HG02588 (cell line): ENCODE results near the gene TICRR.
"Not testable (repeated sequence)": the region's sequence is repeated elsewhere in the genome, so short reads cannot be mapped to it uniquely, and the experiment has no call there.

Experiments used
- ATAC-seq: cut with Tn5 transposase; IDR thresholded peaks from one replicate; pipeline ENCODE4 v1.9.1; 2021; ENCODE audit warnings: mild to moderate bottlenecking, moderate library complexity; ENCODE audit not compliant: unreplicated experiment

TICRR gene

GRCh38 chr15:89575146-89575655 is at the start of gene TICRR:
Gene TICRR (plus strand): TSS chr15:89575469. CDS start chr15:89575587, 118 bp downstream.
- ATAC-seq: peak; percentile 95

GRCh38 chr15:89526181-89526580 is 49.1 kb upstream of the TICRR start:
- no peak for ATAC-seq

- no peak for ATAC-seq
Measured at GRCh38 chr15:89526601-89527441, 48.4 kb upstream of the TICRR start.

GRCh38 chr15:89528757-89529352 is 46.4 kb upstream of the TICRR start:
- no peak for ATAC-seq

- no peak for ATAC-seq
Measured at GRCh38 chr15:89530976-89531375, 44.3 kb upstream of the TICRR start.

GRCh38 chr15:89531796-89532537 is 43.3 kb upstream of the TICRR start:
- no peak for ATAC-seq

GRCh38 chr15:89533861-89534544 is 41.3 kb upstream of the TICRR start:
- ATAC-seq: no peak

- no peak for ATAC-seq
Measured at GRCh38 chr15:89539027-89539426, 36.2 kb upstream of the TICRR start.

GRCh38 chr15:89542369-89542768 is 32.9 kb upstream of the TICRR start:
- no peak for ATAC-seq

GRCh38 chr15:89543389-89543788 is 31.9 kb upstream of the TICRR start:
- no peak for ATAC-seq

GRCh38 chr15:89549138-89549537 is 26.1 kb upstream of the TICRR start:
- not testable (repeated sequence) for ATAC-seq

- no peak for ATAC-seq
Measured at GRCh38 chr15:89550427-89550826, 24.8 kb upstream of the TICRR start.

GRCh38 chr15:89551550-89551949 is 23.7 kb upstream of the TICRR start:
- ATAC-seq: peak; percentile 51

- no peak for ATAC-seq
Measured at GRCh38 chr15:89553632-89554031, 21.6 kb upstream of the TICRR start.

GRCh38 chr15:89554247-89554646 is 21.0 kb upstream of the TICRR start:
- ATAC-seq: no peak

GRCh38 chr15:89555768-89556167 is 19.5 kb upstream of the TICRR start:
- no peak for ATAC-seq

GRCh38 chr15:89556413-89557262 is 18.6 kb upstream of the TICRR start:
- ATAC-seq: no peak

- ATAC-seq: no peak
Measured at GRCh38 chr15:89559769-89560264, 15.5 kb upstream of the TICRR start.

GRCh38 chr15:89566181-89566580 is 9.1 kb upstream of the TICRR start:
- ATAC-seq: no peak
